Left renal cortex interstitium (tissue), 4 donors: ENCODE results near the gene KRT1. TPM values are rescaled to one million over a fixed set of nuclear protein-coding genes. Genes with fewer than 3 reads are reported as not detected.
"Not testable (repeated sequence)": the region's sequence is repeated elsewhere in the genome, so short reads cannot be mapped to it uniquely, and the experiment has no call there.

ENCODE experiments used
- DNase-seq, 4 donors: peaks; one replicate each; pipeline ENCODE4 v3.0.0-alpha.2; 2013; ENCODE audit warnings: low read depth in 4 of 4, low spot score in 2 of 4, missing footprints in 1 of 4
- polyA plus RNA-seq, 4 donors: library from polyadenylated mRNA; unstranded; fragments of 120-200 nt; gene quantifications; one replicate each; pipeline ENCODE4 v1.2.1, GENCODE V29; 2013; ENCODE audit not compliant: insufficient read length in 4 of 4

Gene KRT1
- polyA plus RNA-seq = under 1 TPM; 0.21 to 0.32 (median 0.28) TPM

- no peak for DNase-seq
Measured at GRCh38 chr12:52680363-52680762, at the start of gene KRT1. Gene KRT1, minus strand, starts transcription at chr12:52680407. Its CDS starts 59 bp downstream, at chr12:52680348.

GRCh38 chr12:52729147-52729546 lies 48.9 kb upstream of the KRT1 start:
- no peak for DNase-seq

- no peak for DNase-seq
Measured at GRCh38 chr12:52728374-52728773, 48.2 kb upstream of the KRT1 start.

GRCh38 chr12:52727037-52727436 lies 46.8 kb upstream of the KRT1 start:
- no peak for DNase-seq

GRCh38 chr12:52726451-52726850 lies 46.2 kb upstream of the KRT1 start:
- DNase-seq = no peak

- DNase-seq = no peak
Measured at GRCh38 chr12:52724384-52724783, 44.2 kb upstream of the KRT1 start.

- no peak for DNase-seq
Measured at GRCh38 chr12:52722680-52723079, 42.5 kb upstream of the KRT1 start.

- DNase-seq = no peak
Measured at GRCh38 chr12:52721838-52722470, 41.7 kb upstream of the KRT1 start.

GRCh38 chr12:52720365-52720886 lies 40.2 kb upstream of the KRT1 start:
- DNase-seq = no peak

GRCh38 chr12:52716061-52716460 lies 35.9 kb upstream of the KRT1 start:
- no peak for DNase-seq

GRCh38 chr12:52715416-52715815 lies 35.2 kb upstream of the KRT1 start:
- no peak for DNase-seq

- DNase-seq = no peak
Measured at GRCh38 chr12:52714887-52715281, 34.7 kb upstream of the KRT1 start.

GRCh38 chr12:52713960-52714886 lies 34.0 kb upstream of the KRT1 start:
- DNase-seq = no peak

GRCh38 chr12:52712122-52712521 lies 31.9 kb upstream of the KRT1 start:
- DNase-seq = not testable (repeated sequence)

GRCh38 chr12:52710730-52711129 lies 30.5 kb upstream of the KRT1 start:
- DNase-seq = no peak

GRCh38 chr12:52708010-52708409 lies 27.8 kb upstream of the KRT1 start:
- DNase-seq = no peak

- DNase-seq = no peak
Measured at GRCh38 chr12:52704464-52704863, 24.3 kb upstream of the KRT1 start.

- no peak for DNase-seq
Measured at GRCh38 chr12:52703878-52704277, 23.7 kb upstream of the KRT1 start.

GRCh38 chr12:52703424-52703823 lies 23.2 kb upstream of the KRT1 start, which contains the start of gene KRT77:
Gene KRT77, minus strand, starts transcription at chr12:52703524. Its CDS starts 90 bp downstream, at chr12:52703434.
- no peak for DNase-seq

GRCh38 chr12:52702338-52702737 lies 22.1 kb upstream of the KRT1 start:
- DNase-seq = no peak

GRCh38 chr12:52701281-52701680 lies 21.1 kb upstream of the KRT1 start:
- DNase-seq = no peak
